GM19455 (cell line): Measurements from ENCODE around the gene VPS33B.

Experiments used
- ATAC-seq: cut with Tn5 transposase; IDR thresholded peaks from one replicate; pipeline ENCODE4 v1.9.1; 2021; ENCODE audit not compliant: unreplicated experiment

Gene VPS33B

GRCh38 chr15:90952901-90953677 lies 69.3 kb downstream of the VPS33B start:
- no peak for ATAC-seq

GRCh38 chr15:90950676-90951075 lies 71.7 kb downstream of the VPS33B start:
- ATAC-seq: no peak

GRCh38 chr15:90949979-90950675 lies 72.3 kb downstream of the VPS33B start:
- ATAC-seq: no peak
